Nucleus accumbens (tissue), 56 donors: ENCODE data around the gene BEST4.
"Not testable (repeated sequence)": the region's sequence is repeated elsewhere in the genome, so short reads cannot be mapped to it uniquely, and the experiment has no call there.

Experiments used
- DNase-seq, 56 donors: peaks; one replicate each; lab custom pipeline; 2025; lab: John Stamatoyannopoulos, UW

The BEST4 gene

DNA sequence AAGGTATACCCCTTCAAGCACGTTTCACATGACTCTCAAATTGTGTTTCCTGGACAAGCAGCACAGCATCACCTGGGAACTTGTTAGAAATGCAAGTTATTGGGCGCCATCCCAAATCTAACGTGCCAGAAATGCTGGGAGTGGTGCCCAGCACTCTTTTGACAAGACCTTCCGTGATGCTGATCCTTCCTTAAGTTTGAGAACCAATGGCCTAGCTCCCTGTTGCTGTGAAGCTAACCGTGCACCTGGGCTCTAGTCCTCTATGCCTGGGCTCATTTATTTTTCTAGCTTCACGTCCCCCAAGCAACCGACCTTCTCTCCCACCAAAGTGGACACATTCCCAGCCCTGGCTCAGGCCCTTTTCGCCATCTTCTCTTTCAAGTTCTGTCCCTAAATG is 4.3 kb downstream of the BEST4 start:
- peak in 1 of 56 donors; percentile 28 for DNase-seq

DNA sequence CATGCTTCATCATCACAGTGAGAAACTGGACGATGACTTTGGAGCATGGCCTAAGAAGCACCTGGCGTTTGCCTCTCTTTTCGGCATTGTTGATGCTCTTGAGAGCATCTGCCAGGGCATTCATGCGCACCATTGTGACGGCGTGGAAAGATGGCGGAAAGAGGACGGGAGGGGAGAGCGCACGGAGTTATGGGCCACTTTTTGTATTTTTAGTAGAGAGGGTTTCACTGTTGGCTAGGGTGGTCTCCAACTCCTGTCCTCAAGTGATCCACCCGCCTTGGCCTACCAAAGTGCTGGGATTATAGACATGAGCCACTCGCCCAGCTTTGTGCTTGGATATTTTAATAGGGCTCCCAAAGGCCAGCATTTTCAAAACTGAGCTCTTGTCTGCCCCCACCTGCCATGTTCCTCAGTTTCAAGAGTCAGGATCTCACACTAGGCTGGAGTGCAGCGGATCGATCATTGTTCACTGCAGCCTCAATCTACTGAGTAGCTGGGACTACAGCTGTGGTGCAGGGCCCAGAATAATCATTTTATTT is 7.3 kb downstream of the BEST4 start:
- no peak for DNase-seq

DNA sequence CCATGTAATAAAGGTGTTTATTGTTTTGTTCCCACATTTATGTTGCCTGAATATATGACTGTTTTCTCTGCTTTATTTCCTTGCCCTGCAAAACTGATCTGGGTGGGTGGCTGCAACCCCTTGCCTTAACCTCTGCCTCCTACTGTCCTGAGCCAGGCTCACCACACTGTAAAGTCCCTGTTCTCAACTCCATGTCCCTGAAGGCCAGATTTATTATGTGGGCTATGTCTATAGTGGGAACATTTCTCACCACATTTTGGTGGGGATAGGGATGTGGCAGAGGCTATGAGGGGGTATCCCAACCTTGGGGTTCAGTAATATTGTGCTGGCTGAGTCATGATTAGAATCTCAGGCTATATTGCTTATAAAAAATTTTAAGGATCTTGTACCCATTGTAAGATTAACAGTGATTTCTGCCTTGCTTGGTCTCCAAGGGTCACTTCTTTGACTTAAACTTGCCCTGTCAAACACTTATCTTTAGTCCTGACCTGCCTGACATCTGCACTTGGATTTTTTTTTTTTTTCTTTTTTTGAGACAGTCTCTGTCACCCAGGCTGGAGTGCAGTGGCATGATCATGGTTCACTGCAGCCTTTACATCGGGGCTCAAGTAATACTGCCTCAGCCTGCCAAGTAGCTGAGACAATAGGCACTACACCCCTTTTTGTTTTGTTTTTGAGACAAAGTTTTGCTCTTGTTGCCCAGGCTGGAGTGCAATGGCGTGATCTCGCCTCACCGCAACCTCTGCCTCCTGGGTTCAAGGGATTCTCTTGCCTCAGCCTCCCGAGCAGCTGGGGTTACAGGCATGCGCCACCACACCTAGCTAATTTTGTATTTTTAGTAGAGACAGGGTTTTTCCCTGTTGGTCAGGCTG is 9.0 kb downstream of the BEST4 start:
- no peak for DNase-seq

DNA sequence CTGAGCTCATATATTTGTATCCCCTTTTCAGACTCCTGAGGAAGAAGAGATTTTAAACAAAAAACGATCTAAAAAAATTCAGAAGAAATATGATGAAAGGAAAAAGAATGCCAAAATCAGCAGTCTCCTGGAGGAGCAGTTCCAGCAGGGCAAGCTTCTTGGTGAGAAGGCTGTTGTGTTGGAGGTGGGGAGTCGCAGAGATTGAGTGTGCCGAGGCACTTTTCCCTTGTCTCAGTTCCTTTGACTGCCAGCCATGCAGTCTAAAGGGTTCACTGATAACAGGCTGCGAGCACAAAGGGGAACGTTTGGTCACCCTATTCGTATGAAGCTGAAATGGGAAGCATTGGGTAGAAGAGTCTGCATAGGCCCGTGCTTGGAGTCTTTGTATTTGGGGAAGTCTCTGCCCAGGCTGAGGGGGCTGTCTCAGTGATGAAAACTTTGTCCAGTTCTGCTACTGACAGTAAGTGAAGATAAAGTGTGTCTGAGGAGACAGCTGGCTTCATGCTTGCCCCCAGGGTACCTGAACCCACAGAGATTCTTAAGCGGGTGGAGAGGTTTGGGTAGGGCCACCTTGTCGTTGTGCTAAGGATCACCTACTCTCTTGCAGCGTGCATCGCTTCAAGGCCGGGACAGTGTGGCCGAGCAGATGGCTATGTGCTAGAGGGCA is 9.9 kb downstream of the BEST4 start:
- DNase-seq: no peak

DNA sequence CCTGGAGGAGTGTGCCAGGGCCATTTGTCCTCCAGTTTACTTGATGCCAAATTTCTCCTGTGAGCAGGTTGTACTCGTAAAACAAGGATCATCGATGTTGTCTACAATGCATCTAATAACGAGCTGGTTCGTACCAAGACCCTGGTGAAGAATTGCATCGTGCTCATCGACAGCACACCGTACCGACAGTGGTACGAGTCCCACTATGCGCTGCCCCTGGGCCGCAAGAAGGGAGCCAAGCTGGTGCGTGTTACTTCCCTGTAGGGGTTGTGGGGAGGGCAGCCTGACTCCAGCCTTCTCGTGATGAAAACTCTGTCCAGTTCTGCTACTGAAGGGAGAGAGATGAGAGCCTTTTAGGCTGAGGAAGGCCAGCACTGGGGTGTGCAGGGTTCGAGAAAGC is 10.4 kb downstream of the BEST4 start:
- no peak for DNase-seq

DNA sequence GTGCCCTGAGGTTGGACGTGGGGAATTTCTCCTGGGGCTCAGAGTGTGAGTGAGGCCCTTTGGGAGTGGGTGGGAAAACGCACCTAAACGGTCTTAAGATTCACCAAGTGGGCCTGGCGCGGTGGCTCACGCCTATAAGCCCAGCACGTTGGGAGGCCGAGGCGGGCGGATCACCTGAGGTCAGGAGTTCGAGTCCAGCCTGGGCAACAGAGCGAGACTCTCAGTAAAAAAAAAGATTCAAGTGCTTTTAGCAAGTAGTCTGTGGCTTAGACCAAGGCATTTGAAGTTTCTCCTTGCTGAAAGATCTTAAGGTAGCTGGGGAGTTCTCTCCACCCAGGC is 11.3 kb downstream of the BEST4 start:
- no peak for DNase-seq

DNA sequence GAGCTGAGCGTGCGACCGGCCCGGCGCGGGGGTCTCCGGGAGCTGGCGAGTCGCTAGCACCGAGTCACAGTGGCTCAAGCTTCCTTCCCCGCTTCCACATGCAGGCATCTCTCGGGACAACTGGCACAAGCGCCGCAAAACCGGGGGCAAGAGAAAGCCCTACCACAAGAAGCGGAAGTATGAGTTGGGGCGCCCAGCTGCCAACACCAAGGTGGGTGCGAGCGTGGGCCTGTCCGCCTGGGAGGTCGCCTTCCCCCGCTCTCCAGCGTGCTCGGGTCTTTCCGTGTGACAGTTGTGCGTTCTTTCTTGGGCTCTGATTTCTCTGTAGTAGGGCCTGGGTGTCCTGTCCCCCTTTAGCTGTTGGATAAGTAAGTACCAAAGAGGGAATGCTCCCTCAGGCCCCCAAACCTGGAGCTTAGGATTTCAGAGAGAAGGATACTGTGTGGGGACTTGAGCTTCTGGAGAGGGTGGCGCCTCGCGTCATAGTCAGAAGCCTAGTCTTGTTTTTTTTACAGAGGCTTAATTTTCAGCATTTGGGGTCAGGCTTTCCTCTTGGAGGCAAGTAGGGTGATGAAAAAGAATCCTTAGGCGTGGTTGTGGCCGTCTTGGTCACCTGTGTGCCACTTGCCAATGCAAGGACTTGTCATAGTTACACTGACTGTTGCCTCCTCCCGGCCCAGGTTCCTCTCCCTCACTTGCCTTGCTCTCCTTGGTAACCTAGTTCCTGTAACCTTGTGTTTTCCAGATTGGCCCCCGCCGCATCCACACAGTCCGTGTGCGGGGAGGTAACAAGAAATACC is 11.8 kb downstream of the BEST4 start:
- DNase-seq: peak in 13 of 56 donors; percentile 27 to 70 (median 60)

DNA sequence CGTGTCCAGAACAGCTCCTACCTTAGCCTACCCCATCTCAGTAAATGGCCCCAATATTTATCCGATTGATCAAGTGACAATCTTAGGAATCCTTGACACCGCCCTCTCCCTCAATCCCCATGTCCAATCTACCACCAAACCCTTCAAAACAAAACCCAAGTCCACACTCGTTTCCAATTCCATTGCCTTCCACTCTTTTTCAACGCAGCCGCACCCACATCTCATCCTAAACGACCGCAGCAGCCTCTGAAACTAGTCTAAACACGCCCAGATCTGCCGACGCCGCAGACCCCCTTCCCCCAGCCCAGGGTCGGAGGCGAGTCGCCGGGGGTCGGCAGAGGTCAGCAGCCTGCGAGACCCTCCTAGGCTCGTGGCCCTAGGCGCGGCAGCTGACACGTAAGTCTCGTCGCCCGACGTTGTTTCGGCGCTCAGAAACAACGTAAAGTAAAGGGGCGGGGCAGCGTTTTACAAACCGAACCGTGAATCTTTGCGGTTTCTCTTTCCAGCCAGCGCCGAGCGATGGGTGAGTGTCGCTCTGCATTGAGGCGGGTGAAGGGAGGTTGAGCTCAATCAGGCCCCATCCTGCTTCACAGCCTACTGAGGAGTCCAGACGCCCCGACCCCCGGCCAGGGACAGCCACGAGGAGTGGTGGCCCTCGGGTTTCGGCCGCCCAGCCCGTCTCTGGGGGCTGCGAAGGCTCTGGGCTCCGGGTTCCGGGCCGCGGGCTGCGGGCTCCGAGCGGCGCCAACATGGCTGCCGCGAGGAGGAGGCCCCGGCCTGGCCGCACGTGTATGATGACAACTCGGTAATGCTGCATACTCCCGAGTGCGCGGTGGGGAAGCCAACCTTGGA is 12.7 kb downstream of the BEST4 start, which contains the start of gene RPS8:
Gene RPS8, plus strand, starts transcription at position 463 of the 852 bp plus-strand sequence. Its CDS starts 57 bp downstream, at position 520.
- peak in 55 of 56 donors; percentile 53 to 96 (median 86) for DNase-seq

DNA sequence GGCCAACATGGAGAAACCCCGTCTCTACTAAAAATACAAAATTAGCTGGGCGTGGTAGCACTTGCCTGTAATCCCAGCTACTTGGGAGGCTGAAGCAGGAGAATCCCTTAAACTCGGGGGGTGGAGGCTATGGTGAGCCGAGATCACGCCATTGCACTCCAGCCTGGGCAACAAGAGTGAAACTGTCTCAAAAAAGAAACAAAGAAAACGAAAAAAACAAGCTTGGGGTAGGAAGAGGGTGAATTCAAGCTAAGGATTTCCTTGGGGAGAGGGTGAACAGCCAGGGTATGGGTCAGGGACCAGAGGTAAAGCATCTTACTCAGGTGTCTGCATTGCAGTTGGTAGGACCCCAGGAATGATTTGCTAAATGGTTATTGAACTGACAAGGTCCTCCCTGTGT is 21.5 kb downstream of the BEST4 start:
- not testable (repeated sequence) for DNase-seq

- DNase-seq: no peak
Measured at GRCh38 chr1:44760876-44761275, 27.1 kb downstream of the BEST4 start.

DNA sequence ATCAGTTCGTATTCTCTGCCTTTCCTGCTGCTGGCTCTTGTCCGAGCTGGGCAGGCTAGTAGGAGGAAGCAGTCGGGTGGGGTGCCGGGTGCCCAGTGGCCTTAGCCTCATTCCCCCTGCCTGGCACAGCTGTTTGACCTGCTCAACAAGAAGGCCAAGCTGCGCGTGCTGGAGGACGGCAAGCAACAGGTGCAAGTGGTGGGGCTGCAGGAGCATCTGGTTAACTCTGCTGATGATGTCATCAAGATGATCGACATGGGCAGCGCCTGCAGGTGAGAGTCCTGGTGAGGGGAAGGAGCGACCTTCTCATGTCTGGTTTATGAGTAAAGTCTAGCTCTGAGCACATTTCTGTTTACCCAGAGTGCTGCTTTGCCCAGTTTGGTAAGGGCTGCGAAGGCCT is 28.9 kb downstream of the BEST4 start:
- no peak for DNase-seq

DNA sequence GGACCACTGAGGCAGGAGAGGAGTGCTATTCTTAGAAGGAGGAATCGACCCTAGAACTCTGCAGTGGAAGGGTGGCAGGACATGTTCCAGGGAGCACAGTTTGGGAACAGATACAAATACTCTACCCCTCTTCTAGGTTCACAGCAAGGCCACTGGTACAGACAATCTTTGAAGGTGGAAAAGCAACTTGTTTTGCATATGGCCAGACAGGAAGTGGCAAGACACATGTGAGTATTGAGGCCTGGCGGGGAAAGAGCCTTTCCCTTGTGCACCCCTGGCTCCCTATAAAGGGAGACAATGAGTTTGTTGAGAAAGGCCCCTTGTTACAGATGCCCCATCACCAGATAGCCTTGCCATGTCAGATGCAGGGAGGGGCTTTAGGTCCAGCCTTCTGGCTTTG is 30.6 kb downstream of the BEST4 start:
- DNase-seq: no peak

DNA sequence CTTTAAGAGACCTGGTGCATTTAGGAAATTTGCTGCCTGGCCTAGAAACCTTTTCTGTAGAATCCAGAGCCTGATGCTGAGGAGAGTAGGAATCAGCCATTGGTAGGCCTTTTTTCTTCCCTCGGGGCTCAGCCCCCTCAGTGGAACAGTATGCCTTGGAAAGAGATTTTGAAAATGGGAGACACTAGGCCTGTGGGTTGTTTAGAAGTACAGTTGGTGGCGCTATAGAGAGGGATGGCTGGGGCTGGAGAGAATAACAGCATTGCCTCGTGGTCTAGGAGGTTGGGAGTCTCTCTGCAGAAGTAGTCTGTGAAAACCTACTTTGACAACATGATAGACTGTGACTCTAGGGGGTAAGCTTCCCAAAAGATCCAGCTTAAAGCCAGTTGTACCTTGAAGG is 40.1 kb downstream of the BEST4 start:
- no peak for DNase-seq

- DNase-seq: no peak
Measured at GRCh38 chr1:44743211-44743610, 44.8 kb downstream of the BEST4 start.

DNA sequence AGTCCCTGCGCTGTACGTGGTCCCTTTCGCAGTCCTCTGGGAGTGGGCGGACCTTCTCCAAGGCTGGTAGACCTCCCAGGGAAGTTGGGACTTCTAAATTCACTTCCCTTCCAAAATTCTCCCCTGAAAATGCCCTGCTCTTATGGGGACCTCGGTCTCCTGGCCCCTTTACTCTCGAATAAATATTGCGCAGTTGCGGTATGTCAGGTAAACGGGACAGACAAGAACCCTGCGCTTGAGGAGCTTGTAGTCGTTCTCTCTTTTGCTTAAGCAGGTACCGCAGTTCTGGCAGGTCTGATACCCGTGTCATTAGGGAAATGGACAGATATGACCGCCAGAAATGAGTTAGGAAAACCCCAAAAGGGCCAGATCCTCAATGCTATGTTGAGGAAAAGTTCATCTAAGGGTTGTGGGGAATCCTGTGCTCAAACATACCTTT is 47.8 kb downstream of the BEST4 start:
- no peak for DNase-seq

- peak; percentile 61 to 98 (median 92) for DNase-seq
Measured at GRCh38 chr1:44739307-44740178, 48.4 kb downstream of the BEST4 start, which contains the start of gene KIF2C. TSS of gene KIF2C (plus strand) at chr1:44739837. CDS start at chr1:44739933, 96 bp downstream.

- DNase-seq: not testable (repeated sequence)
Measured at GRCh38 chr1:44738953-44739306, 49.0 kb downstream of the BEST4 start.

GRCh38 chr1:44735992-44736391 is 52.0 kb downstream of the BEST4 start:
- no peak for DNase-seq

DNA sequence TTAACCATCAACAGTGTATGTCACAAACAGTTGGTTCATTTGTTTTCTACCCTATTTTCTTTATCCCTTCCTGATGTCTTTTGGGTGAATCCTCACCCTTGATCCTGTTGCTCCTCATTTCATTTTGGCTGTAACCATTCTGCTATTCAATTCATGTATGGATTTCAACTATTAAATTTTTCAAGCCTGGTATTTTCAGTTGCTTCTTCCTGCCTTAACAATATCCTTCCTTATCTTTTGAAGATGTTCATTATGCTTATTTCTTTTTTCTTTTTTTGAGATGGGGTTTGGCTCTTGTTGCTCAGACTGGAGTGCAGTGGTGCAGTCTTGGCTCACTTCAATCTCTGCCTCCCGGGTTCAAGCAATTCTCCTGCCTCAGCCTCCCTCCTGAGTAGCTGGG is 54.2 kb downstream of the BEST4 start:
- no peak for DNase-seq
